Tibial nerve (tissue), 4 donors: ENCODE results near the gene SQOR. TPM values are rescaled to one million over a fixed set of nuclear protein-coding genes. Genes with fewer than 3 reads are reported as not detected.

Experiments used
- DNase-seq, 2 donors: peaks; one replicate each; pipeline ENCODE4 v3.0.0-alpha.2; 2019; ENCODE audit warnings: low spot score in 2 of 2
- H3K27ac ChIP-seq, 4 donors: fragments of 200-600 bp; sonication (generic) in 3 of 4; one replicate each; pipeline ENCODE4 v1.5.1; 2017 to 2019; ENCODE audit warnings: mild to moderate bottlenecking in 1 of 4
- H3K27me3 ChIP-seq, 2 donors: fragments of 200-600 bp; sonication (generic) in 1 of 2; one replicate each; pipeline versions ENCODE4 v1.5.1 to v1.6.0; 2017 to 2019
- H3K36me3 ChIP-seq, 3 donors: fragments of 200-600 bp; sonication (generic); one replicate each; pipeline ENCODE4 v1.5.1; 2018 to 2019
- H3K4me1 ChIP-seq, 4 donors: fragments of 200-600 bp; sonication (generic) in 3 of 4; one replicate each; pipeline ENCODE4 v1.5.1; 2017 to 2019
- H3K4me3 ChIP-seq, 4 donors: fragments of 200-600 bp; sonication (generic) in 3 of 4; one replicate each; pipeline ENCODE4 v1.5.1; 2017 to 2019; ENCODE audit warnings: mild to moderate bottlenecking in 1 of 4, moderate library complexity in 1 of 4
- H3K9me3 ChIP-seq, 4 donors: fragments of 200-600 bp; sonication (generic) in 3 of 4; one replicate each; pipeline ENCODE4 v1.5.1; 2017 to 2019
- CTCF ChIP-seq, 5 experiments: fragments of 200-600 bp in 3 of 5; fragments of 450-650 bp in 2 of 5; sonication (generic) in 3 of 5; IDR thresholded peaks; one replicate each; pipeline ENCODE4 v1.5.1; 2016 to 2019; ENCODE audit warnings: antibody characterized with exemption in 5 of 5, mild to moderate bottlenecking in 3 of 5, moderate library complexity in 2 of 5
- EP300 ChIP-seq, 2 donors: sonication (generic); formaldehyde crosslinking; IDR thresholded peaks; one replicate each; pipeline ENCODE4 v1.6.1; 2017; ENCODE audit warnings: antibody characterized with exemption in 2 of 2, mild to moderate bottlenecking in 1 of 2
- POLR2A ChIP-seq, 2 donors: fragments of 450-650 bp; IDR thresholded peaks; one replicate each; pipeline ENCODE4 v1.6.1; 2017; ENCODE audit warnings: antibody characterized with exemption in 2 of 2, mild to moderate bottlenecking in 2 of 2, moderate library complexity in 2 of 2
- WGBS, 2 donors: methylation state at CpG; one replicate each; pipeline ENCODE4 v1.1.5; 2018; 5-methylcytosine and 5-hydroxymethylcytosine counted together
- total RNA-seq, 4 donors: library from RNA; depleted of rRNA; stranded (reverse); fragments of >200 nt; gene quantifications; one replicate each; pipeline ENCODE4 v1.1.0, GENCODE V29; 2016

SQOR gene
- total RNA-seq, 4 donors from 2014 or later: 50.4 to 96.1 (median 60.2) TPM

- WGBS, 2 donors: 74 to 91% methylated on average over 1 of the region's 1 CpG
- H3K36me3 ChIP-seq: no peaks in the 10 kb centered on the region
- H3K4me3 ChIP-seq: peak overlapping the region in 2 of 4 donors; percentile 28 to 31
- TF ChIP-seq EP300 (IDR thresholded peaks at IDR 0.05) (no peak), CTCF (IDR thresholded peaks at IDR 0.05) (no peak), POLR2A (IDR thresholded peaks at IDR 0.05) (no peak)
- peak overlapping the region; percentile 50 to 90 (median 86) for H3K27ac ChIP-seq
- H3K27me3 ChIP-seq: no peaks in the 10 kb centered on the region
- peaks cover 0 to 71% (median 39%) of the 10 kb centered on the region in 4 donors for H3K4me1 ChIP-seq
- no peak for DNase-seq
- H3K9me3 ChIP-seq: no peaks in the 10 kb centered on the region
Measured at GRCh38 chr15:45637141-45637540, 2.3 kb downstream of the SQOR start.

- H3K36me3 ChIP-seq: no peaks in the 10 kb centered on the region
- WGBS, 2 donors: 0 to 1% methylated on average over 6 of the region's 6 CpGs
- TF ChIP-seq CTCF (IDR thresholded peaks at IDR 0.05) (no peak), POLR2A (IDR thresholded peaks at IDR 0.05) (peak in 1 of 2 donors; percentile 19), EP300 (IDR thresholded peaks at IDR 0.05) (peak in 1 of 2 donors; percentile 86)
- peak overlapping the region in 2 of 4 donors; percentile 28 to 31 for H3K4me3 ChIP-seq
- no peaks in the 10 kb centered on the region for H3K9me3 ChIP-seq
- DNase-seq: peak in 1 of 2 donors; percentile 49
- peaks cover 0 to 75% (median 43%) of the 10 kb centered on the region in 4 donors for H3K4me1 ChIP-seq
- peak overlapping the region; percentile 50 to 90 (median 86) for H3K27ac ChIP-seq
- no peaks in the 10 kb centered on the region for H3K27me3 ChIP-seq
Measured at GRCh38 chr15:45637552-45638033, 2.8 kb downstream of the SQOR start.

GRCh38 chr15:45640616-45641015, 5.8 kb downstream of the SQOR start:
- Histone ChIP-seq H3K27ac (peak overlapping the region in 3 of 4 donors; percentile 58 to 79 (median 76)), H3K27me3 (no peaks in the 10 kb centered on the region), H3K9me3 (no peaks in the 10 kb centered on the region), H3K36me3 (no peaks in the 10 kb centered on the region), H3K4me1 (peaks cover 0 to 98% (median 58%) of the 10 kb centered on the region in 4 donors), H3K4me3 (no peak overlapping the region)
- no peak for DNase-seq
- peak in 1 of 2 donors; percentile 10 for TF ChIP-seq EP300 (IDR thresholded peaks at IDR 0.05)
- no peak for TF ChIP-seq POLR2A (IDR thresholded peaks at IDR 0.05)
- 11 to 34% methylated on average over 2 of the region's 2 CpGs for WGBS, 2 donors

GRCh38 chr15:45641374-45641781, 6.5 kb downstream of the SQOR start:
- WGBS, 2 donors: 30 to 36% methylated on average over 1 of the region's 1 CpG
- Histone ChIP-seq H3K4me1 (peaks cover 0 to 98% (median 59%) of the 10 kb centered on the region in 4 donors), H3K27ac (peak overlapping the region in 3 of 4 donors; percentile 58 to 79 (median 76)), H3K36me3 (no peaks in the 10 kb centered on the region), H3K27me3 (no peaks in the 10 kb centered on the region), H3K9me3 (no peaks in the 10 kb centered on the region), H3K4me3 (no peak overlapping the region)
- DNase-seq: peak in 1 of 2 donors; percentile 39
- TF ChIP-seq CTCF (IDR thresholded peaks at IDR 0.05) (no peak), EP300 (IDR thresholded peaks at IDR 0.05) (peak in 1 of 2 donors; percentile 82), POLR2A (IDR thresholded peaks at IDR 0.05) (no peak)

- WGBS, 2 donors: 38 to 56% methylated on average over 7 of the region's 7 CpGs
- Histone ChIP-seq H3K27me3 (no peaks in the 10 kb centered on the region), H3K9me3 (no peaks in the 10 kb centered on the region), H3K36me3 (no peaks in the 10 kb centered on the region), H3K4me3 (no peak overlapping the region), H3K27ac (peak overlapping the region in 3 of 4 donors; percentile 58 to 79 (median 76)), H3K4me1 (peaks cover 0 to 98% (median 50%) of the 10 kb centered on the region in 4 donors)
- TF ChIP-seq CTCF (IDR thresholded peaks at IDR 0.05) (no peak), EP300 (IDR thresholded peaks at IDR 0.05) (peak in 1 of 2 donors; percentile 34)
- DNase-seq: peak in 1 of 2 donors; percentile 26
Measured at GRCh38 chr15:45641999-45642932, 7.4 kb downstream of the SQOR start.
